Neural cell (in vitro differentiated cells): ENCODE results near the gene EXOC6B. TPM values are rescaled to one million over a fixed set of nuclear protein-coding genes. Genes with fewer than 3 reads are reported as not detected.

Source experiments
- H2AFZ ChIP-seq: fragments of 200-600, 300-800 bp; sonication (generic), shearing (Covaris generic); 2 replicates; pipeline ENCODE4 v1.6.0; 2014; ENCODE audit warnings: low read depth, mild to moderate bottlenecking, antibody characterized with exemption, low read length, moderate library complexity
- H3F3A ChIP-seq: fragments of 200-600 bp; shearing (Covaris generic); 2 replicates; pipeline ENCODE4 v1.6.1; 2016; ENCODE audit warnings: mild to moderate bottlenecking, moderate library complexity, mixed read lengths, antibody characterized with exemption, low read length; ENCODE audit not compliant: insufficient read depth, poor library complexity, severe bottlenecking
- H3K27ac ChIP-seq: fragments of 200-600, 300-800 bp; sonication (generic), shearing (Covaris generic); 2 replicates; pipeline ENCODE4 v1.5.1; 2014; ENCODE audit warnings: mild to moderate bottlenecking, low read length, moderate library complexity
- H3K27me3 ChIP-seq: fragments of 300-800, 200-600 bp; sonication (generic), shearing (Covaris generic); 2 replicates; pipeline ENCODE4 v1.6.0; 2014; ENCODE audit warnings: mild to moderate bottlenecking, low read depth, low read length, moderate library complexity; ENCODE audit not compliant: insufficient read depth
- H3K36me3 ChIP-seq: fragments of 300-800, 200-600 bp; sonication (generic), shearing (Covaris generic); 2 replicates; pipeline ENCODE4 v1.5.1; 2014; ENCODE audit warnings: mild to moderate bottlenecking, antibody characterized with exemption, low read length, moderate library complexity; ENCODE audit not compliant: insufficient read depth
- H3K4me2 ChIP-seq: fragments of 300-800, 200-600 bp; sonication (generic), shearing (Covaris generic); 2 replicates; pipeline ENCODE4 v1.6.0; 2014; ENCODE audit warnings: mild to moderate bottlenecking, low read length
- H3K4me3 ChIP-seq: fragments of 300-800, 200-600 bp; sonication (generic), shearing (Covaris generic); 2 replicates; pipeline ENCODE4 v1.5.1; 2014; ENCODE audit warnings: mild to moderate bottlenecking, low read length, moderate library complexity
- H3K79me2 ChIP-seq: fragments of 200-600 bp; shearing (Covaris generic); replicated peaks from 2 replicates; pipeline ENCODE4 v1.6.0; 2014; ENCODE audit warnings: mild to moderate bottlenecking, low read length, moderate library complexity; ENCODE audit not compliant: insufficient read depth
- H3K9ac ChIP-seq: fragments of 300-800, 200-600 bp; sonication (generic), shearing (Covaris generic); 2 replicates; pipeline ENCODE4 v1.6.1; 2016; ENCODE audit warnings: mild to moderate bottlenecking, low read length, mixed read lengths
- H3K9me2 ChIP-seq: fragments of 200-600 bp; shearing (Covaris generic); 2 replicates; pipeline ENCODE4 v1.6.1; 2016; ENCODE audit warnings: mild to moderate bottlenecking, low read length, mixed read lengths; ENCODE audit not compliant: insufficient read depth
- H3K9me3 ChIP-seq: fragments of 200-600, 300-800 bp; sonication (generic), shearing (Covaris generic); 2 replicates; pipeline ENCODE4 v1.6.1; 2016; ENCODE audit warnings: mild to moderate bottlenecking, mixed run types, low read length, moderate library complexity, mixed read lengths
- H4K20me1 ChIP-seq: fragments of 200-600 bp; shearing (Covaris generic); 2 replicates; pipeline ENCODE4 v1.6.1; 2016; ENCODE audit warnings: mild to moderate bottlenecking, mixed run types; ENCODE audit not compliant: insufficient read depth
- EP300 ChIP-seq: fragments of 450-650 bp; conservative IDR thresholded peaks from 2 replicates; pipeline ENCODE4 v1.6.1; 2014; ENCODE audit warnings: antibody characterized with exemption, mild to moderate bottlenecking, moderate library complexity; ENCODE audit not compliant: poor library complexity, severe bottlenecking
- EZH2 ChIP-seq: fragments of 200-600, 300-800 bp; shearing (Covaris generic), sonication (generic); IDR thresholded peaks from 2 replicates; pipeline ENCODE4 v1.6.1; 2014; ENCODE audit warnings: antibody characterized with exemption, low read length, borderline replicate concordance, mild to moderate bottlenecking; ENCODE audit not compliant: insufficient read depth, poor library complexity, severe bottlenecking
- MXI1 ChIP-seq: fragments of 450-650 bp; conservative IDR thresholded peaks from 2 replicates; pipeline ENCODE4 v1.6.1; 2014; ENCODE audit warnings: antibody characterized with exemption, mild to moderate bottlenecking; ENCODE audit not compliant: poor library complexity, severe bottlenecking
- POLR2AphosphoS5 ChIP-seq: IDR thresholded peaks from 2 replicates; pipeline ENCODE4 v1.6.1; 2012
- RAD21 ChIP-seq: fragments of 450-650 bp; conservative IDR thresholded peaks from 2 replicates; pipeline ENCODE4 v1.6.1; 2014; ENCODE audit warnings: antibody characterized with exemption, mild to moderate bottlenecking, moderate library complexity
- SMC3 ChIP-seq: fragments of 450-650 bp; conservative IDR thresholded peaks from 2 replicates; pipeline ENCODE4 v1.6.1; 2014; ENCODE audit warnings: antibody characterized with exemption, mild to moderate bottlenecking, moderate library complexity; ENCODE audit not compliant: poor library complexity
- TAF1 ChIP-seq: IDR thresholded peaks from 2 replicates; pipeline ENCODE4 v1.6.1; 2012; ENCODE audit warnings: low read depth
- polyA plus RNA-seq: library from polyadenylated mRNA; depleted of rRNA; stranded (reverse); fragments of >200 nt; gene quantifications from 2 replicates; pipeline ENCODE4 v1.2.3, GENCODE V29; 2014
- TF ChIP-seq, protein P1 (sequence below): IDR thresholded peaks from 2 replicates; pipeline ENCODE4 v1.6.1; 2012; ENCODE audit warnings: borderline replicate concordance
- TF ChIP-seq, protein P2 (sequence below): fragments of 450-650 bp; IDR thresholded peaks from 2 replicates; pipeline ENCODE4 v1.5.1; 2014; ENCODE audit warnings: antibody characterized with exemption, mild to moderate bottlenecking, moderate library complexity; ENCODE audit not compliant: poor library complexity, severe bottlenecking

Gene EXOC6B
- polyA plus RNA-seq, 1 donor from 2014 or later = 23.4 TPM

GRCh38 chr2:72212486-72212855 is 613.4 kb downstream of the EXOC6B start:
- Histone ChIP-seq H2AFZ (no peak overlapping the region), H3K27ac (no peak overlapping the region), H3K79me2 (no peaks in the 10 kb centered on the region), H4K20me1 (no peaks in the 10 kb centered on the region), H3K27me3 (no peaks in the 10 kb centered on the region), H3K9ac (no peak overlapping the region), H3F3A (no peaks in the 10 kb centered on the region), H3K36me3 (no peaks in the 10 kb centered on the region), H3K9me2 (no peaks in the 10 kb centered on the region), H3K4me3 (no peak overlapping the region), H3K4me2 (no peak overlapping the region), H3K9me3 (no peaks in the 10 kb centered on the region)
- TF ChIP-seq, protein P1, sequence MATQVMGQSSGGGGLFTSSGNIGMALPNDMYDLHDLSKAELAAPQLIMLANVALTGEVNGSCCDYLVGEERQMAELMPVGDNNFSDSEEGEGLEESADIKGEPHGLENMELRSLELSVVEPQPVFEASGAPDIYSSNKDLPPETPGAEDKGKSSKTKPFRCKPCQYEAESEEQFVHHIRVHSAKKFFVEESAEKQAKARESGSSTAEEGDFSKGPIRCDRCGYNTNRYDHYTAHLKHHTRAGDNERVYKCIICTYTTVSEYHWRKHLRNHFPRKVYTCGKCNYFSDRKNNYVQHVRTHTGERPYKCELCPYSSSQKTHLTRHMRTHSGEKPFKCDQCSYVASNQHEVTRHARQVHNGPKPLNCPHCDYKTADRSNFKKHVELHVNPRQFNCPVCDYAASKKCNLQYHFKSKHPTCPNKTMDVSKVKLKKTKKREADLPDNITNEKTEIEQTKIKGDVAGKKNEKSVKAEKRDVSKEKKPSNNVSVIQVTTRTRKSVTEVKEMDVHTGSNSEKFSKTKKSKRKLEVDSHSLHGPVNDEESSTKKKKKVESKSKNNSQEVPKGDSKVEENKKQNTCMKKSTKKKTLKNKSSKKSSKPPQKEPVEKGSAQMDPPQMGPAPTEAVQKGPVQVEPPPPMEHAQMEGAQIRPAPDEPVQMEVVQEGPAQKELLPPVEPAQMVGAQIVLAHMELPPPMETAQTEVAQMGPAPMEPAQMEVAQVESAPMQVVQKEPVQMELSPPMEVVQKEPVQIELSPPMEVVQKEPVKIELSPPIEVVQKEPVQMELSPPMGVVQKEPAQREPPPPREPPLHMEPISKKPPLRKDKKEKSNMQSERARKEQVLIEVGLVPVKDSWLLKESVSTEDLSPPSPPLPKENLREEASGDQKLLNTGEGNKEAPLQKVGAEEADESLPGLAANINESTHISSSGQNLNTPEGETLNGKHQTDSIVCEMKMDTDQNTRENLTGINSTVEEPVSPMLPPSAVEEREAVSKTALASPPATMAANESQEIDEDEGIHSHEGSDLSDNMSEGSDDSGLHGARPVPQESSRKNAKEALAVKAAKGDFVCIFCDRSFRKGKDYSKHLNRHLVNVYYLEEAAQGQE = no peak
- TF ChIP-seq MXI1 = no peak
- no peak for TF ChIP-seq EP300
- TF ChIP-seq SMC3 = no peak
- TF ChIP-seq TAF1 = no peak

- Histone ChIP-seq H3K9me2 (no peaks in the 10 kb centered on the region), H3K79me2 (no peaks in the 10 kb centered on the region), H3K36me3 (no peaks in the 10 kb centered on the region), H3K27ac (no peak overlapping the region), H2AFZ (no peak overlapping the region), H4K20me1 (no peaks in the 10 kb centered on the region), H3K9ac (no peak overlapping the region), H3K9me3 (no peaks in the 10 kb centered on the region), H3F3A (no peaks in the 10 kb centered on the region), H3K4me3 (no peak overlapping the region), H3K27me3 (no peaks in the 10 kb centered on the region), H3K4me2 (no peak overlapping the region)
- TF ChIP-seq MXI1 = no peak
- TF ChIP-seq SMC3 = no peak
- no peak for TF ChIP-seq POLR2AphosphoS5
- no peak for TF ChIP-seq EZH2
- TF ChIP-seq, protein P2, sequence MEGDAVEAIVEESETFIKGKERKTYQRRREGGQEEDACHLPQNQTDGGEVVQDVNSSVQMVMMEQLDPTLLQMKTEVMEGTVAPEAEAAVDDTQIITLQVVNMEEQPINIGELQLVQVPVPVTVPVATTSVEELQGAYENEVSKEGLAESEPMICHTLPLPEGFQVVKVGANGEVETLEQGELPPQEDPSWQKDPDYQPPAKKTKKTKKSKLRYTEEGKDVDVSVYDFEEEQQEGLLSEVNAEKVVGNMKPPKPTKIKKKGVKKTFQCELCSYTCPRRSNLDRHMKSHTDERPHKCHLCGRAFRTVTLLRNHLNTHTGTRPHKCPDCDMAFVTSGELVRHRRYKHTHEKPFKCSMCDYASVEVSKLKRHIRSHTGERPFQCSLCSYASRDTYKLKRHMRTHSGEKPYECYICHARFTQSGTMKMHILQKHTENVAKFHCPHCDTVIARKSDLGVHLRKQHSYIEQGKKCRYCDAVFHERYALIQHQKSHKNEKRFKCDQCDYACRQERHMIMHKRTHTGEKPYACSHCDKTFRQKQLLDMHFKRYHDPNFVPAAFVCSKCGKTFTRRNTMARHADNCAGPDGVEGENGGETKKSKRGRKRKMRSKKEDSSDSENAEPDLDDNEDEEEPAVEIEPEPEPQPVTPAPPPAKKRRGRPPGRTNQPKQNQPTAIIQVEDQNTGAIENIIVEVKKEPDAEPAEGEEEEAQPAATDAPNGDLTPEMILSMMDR = no peak
- no peak for TF ChIP-seq TAF1
- TF ChIP-seq, protein P1 = no peak
- TF ChIP-seq RAD21 = no peak
- no peak for TF ChIP-seq EP300
Observed at GRCh38 chr2:72211777-72212485, 613.9 kb downstream of the EXOC6B start.
